ENCODE results near the gene ADRA1B.

GRCh38 chr5:159965031-159965837 lies 49.0 kb downstream of the ADRA1B start:
- no peak for TF ChIP-seq EP300 (IDR thresholded peaks at IDR 0.05)
- TF ChIP-seq CTCF (IDR thresholded peaks at IDR 0.05) = peak in 4 of 7 experiments; percentile 25 to 47 (median 42)
- TF ChIP-seq POLR2AphosphoS5 (IDR thresholded peaks at IDR 0.05) = no peak

Data from stomach (tissue), 4 donors.